ENCODE measurements around the gene ANP32A.

The ANP32A gene

DNA sequence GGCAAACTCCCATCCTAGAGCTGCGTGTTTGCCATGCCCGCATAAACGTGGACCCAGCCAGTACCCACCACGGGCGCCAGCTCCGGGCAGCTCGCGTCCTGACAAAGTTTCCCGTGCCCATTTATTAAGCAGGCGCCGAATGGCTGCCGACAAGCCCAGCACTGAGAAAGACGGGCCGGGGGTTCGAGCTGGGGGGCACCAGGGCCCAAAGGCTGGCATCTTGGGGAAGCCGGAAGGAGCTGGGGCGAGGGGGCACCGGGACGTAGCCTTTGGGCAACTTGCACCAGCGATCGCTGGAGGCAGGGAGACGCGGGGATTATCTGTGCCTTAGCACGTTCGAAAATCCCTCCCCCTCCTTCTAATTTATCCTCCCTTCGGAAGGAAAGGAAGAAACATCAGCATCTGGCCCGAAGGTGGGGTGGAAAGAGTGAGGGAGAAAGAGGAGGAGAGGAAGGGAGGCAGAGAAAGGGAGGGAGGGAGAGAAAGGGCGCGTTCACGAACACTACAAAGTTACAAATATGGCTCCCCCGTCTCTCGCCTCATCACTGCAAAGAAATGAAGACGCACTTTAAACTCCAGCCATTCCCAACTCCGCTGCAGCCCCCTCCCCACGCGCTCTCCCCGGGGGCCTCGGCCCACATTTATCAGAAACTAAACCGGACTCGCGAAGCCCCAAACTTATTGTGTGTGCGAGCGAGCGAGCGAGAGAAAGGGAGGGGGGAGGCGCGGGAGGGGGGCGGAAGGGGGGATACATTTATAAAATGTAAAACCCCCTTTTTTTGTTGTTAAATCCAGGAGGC is 1.0 kb downstream of the ANP32A start:
- DNase-seq (ENCODE audit: low read depth): peak; percentile 40

DNA sequence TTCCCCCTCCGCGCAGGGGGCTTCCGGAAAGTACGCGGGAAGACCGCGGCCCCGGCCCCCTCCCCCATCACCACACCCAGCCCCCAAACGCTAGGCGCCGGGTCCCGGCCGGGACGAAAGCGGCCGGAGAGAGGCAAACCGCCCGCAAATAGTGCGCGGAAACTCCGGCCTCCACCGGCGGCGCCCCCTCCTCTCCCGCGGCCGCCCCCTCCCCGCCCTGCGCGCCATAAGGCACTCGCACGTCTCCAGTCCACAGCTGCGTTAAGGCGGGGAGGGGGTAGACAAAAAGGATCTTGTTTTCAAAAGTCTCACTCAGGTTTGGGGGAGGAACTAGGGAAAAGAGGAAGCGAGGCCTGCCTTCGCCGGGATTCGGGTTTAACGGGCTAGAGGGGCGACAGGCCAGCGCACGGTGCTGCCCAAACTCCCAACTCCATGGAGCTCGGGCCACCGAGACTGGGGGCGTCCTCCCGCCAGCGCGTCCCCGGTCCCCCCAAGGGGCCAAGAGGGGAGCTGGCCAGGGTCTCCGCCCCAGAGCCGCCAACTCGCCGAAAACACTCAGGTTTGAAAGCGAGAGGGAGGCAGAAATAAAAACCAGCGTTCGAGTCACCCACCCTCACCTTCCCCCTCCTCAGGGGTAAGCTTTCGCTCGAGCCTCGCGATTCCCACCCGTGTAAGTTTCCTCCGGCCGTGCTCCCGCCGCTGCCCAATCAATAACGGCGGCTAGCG is 1.8 kb downstream of the ANP32A start:
- DNase-seq (ENCODE audit: low read depth): peak; percentile 40

DNA sequence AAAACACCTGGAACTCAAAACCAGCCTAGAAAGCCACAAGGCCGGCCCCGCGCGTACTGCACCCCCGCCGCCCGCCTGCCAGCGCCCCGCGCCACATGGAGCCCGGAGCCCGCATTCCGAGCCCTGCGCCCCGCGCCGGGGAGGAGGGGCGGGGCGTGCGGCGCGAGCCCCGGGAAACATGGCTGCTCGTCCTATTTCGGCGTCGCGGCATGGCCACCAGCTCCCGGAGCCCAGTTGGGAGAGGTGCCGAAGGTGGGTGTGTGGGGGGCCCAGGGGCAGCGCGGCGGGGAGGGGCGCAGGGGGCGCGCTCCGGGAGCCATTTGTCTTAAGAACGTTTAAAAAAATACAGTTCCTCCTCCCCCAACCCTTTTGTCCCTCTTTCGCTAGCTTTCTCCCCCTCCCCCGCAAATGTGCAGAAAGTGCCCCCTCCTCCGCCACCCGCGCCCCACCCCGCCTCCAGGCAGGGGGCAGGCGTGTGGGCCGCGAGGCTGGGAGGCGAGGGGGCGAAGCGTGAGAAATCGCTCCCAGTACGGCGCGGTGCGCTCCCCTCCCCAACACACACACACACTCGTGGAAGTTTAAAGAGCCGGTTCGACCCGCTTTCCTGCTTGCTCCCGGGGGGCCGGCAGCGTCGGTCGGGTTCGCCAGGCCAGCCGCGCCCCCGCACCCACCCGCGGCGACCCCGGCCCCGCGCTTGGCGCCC is 2.5 kb downstream of the ANP32A start:
- peak; percentile 70 for DNase-seq (ENCODE audit: low read depth)

DNA sequence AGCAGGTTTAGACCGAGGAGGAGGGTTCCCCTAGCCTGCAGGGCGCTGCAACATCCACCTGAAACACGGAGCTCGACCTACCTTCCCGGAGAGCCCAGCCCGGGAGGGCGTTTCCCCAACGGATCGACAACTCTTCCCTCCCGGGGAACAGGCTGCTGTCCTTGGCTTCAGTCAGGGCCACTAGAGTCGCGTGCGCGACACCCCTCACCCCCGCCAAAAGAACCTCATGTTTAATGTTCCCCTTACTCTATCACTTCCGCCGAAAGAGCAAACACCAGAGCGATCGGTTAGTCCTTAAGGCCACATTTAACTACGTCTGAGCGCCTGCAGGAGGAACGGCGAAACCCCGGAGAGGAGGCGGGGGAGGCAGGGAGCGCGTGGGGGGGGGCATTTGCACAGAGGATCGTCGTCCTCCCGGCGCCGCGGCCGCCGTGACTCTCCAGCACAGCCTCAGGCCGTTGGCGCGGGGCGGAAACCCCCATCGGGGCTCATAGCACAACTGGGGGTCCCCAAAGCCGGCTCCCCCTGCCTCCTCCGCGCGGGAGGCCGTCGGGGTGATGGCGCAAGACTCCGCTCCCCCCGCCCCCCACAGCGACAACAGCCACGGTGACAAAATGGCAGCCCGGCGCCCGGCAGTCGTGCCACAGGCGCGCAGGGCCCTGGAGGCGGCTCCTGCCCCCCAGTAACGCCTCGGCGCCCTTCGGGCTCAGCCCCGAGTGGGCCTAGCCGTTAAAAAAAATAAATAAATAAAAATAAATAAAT is 3.2 kb downstream of the ANP32A start:
- peak; percentile 66 for DNase-seq (ENCODE audit: low read depth)

DNA sequence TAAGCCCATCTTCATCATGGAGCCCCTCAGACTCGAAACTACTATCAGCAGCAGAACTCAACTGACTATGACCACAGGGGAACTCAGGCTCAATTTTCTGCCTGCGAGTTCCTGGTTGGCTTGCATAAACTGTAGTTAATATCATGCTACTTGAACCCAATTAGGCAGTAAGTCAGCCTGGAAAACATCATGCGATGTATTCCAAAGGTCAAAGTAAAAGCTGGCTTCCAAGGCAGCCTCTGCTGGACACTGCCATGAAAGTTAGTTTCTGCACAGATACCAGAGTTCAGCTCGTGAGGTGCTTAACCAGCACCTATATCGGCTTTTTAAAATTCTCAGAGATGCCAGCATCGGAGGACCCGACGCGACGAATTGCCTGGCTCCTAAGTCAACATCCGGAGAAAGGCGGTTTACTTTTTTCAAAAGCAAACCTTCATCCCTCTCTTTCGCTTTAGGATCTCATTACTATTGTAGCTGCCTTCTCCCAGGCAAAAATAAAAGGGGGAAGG is 3.8 kb downstream of the ANP32A start:
- no peak for DNase-seq (ENCODE audit: low read depth)

DNA sequence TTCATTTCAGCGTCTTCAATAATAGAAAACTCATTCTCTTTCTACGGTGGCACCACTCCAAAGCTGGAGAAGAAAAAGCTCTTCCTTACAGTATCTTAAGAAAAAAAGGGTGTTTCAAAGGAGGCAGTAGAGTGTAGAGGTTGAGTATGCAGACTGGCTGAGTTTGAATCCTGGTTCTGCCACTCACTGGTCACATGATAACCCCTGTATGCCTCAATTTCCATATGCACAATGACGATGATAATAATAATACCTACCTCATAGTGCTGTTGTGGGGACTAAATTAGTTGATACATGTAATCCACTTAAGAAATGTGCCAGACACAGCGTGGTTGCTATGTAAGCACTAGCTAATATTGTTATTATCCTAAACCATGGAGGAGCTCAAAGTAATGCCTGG is 4.5 kb downstream of the ANP32A start:
- DNase-seq (ENCODE audit: low read depth): no peak

DNA sequence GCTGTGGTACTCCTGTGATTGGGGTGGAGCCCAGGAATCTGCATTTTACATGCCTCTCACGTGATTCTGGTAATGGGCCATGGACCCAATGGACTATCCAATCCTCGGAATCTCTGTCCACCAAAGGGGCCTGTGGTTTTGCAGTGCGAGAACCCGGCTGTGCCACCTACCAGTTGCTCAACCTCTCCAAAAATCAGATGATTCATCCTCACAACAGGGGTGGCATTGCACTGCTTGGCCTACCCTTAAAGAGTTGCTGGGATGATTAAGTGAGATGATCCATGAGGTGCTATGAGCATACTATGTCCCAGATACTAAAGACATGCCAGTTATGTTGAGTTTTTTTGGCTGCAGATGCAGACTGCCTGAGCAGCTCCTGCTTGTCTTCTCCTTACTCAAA is 5.1 kb downstream of the ANP32A start:
- no peak for DNase-seq (ENCODE audit: low read depth)

DNA sequence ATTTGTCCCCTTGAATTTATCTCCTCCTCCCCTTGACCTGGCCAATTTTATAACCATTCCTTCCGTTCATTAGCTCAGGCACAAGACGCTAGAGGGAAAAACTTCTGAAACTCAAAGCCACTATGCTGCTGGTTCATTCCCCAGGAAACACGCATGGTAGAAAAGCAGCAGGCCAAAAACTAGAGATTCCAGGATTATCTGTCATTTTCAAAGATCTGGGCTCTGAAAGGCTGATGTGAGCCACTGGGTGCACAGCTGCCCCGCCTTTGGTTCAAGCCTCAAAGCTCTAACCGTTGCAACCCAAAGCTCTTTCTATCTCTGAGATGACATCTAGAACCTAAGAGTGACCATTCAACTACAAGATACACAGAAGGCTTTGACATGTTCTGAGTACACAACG is 6.1 kb downstream of the ANP32A start:
- no peak for DNase-seq (ENCODE audit: low read depth)

DNA sequence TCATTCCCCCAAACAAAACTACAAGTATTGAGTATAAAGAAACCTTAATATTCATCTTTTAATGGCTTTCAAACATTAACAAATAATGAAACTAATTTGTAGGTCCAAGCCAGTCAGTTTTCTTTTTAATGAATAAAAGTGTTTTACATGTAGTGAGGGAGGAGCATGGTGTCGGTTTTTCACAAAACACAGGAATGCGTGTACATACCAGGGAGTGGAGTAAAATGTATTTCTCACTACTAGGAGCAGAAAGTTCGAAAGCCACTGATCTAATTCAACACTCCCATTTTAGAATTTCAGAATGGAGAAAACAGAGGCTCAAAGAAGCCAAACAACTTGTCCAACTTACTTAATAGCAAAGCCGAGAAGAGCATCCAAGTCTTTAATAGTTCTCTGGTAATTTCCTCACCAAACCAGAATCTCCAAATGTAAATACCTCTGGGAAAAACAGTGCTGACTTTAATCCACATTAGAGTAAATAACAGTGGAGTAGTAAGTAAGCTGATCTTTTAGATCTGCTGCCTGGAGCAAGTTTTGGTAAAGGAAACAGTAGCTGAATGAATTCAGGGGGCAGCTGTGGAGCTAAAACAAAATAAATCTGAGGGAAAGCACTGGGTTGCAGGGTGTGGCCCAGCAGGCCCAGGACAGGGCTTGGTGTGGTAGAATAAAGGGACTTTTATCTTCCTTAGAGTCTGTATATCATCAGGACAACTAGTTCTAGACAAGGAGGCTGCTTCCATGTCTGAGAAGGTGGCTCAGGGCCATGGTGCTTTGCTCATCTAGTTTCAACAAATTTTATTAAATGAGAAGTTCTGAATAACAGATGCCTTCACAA is 7.9 kb downstream of the ANP32A start:
- no peak for DNase-seq (ENCODE audit: low read depth)

DNA sequence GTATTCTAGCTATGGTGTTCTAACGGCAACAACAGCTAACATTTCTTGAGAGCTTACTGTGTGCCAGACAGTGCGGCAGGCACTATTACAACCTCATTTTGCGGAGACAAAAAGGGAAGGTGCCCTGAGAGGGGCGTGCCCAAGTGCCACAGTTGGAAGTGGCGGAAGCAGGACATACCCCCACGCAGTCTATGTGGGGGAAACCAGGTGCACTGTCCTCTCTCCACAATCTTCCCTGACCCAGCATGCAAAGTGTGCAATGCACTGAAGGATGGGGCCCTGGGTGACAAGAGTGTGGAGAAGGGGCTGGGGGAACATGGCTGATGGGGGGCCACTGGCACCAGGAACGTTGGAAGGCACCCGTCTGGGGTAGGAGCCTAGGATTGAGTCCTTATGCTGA is 8.6 kb downstream of the ANP32A start:
- no peak for DNase-seq (ENCODE audit: low read depth)

DNA sequence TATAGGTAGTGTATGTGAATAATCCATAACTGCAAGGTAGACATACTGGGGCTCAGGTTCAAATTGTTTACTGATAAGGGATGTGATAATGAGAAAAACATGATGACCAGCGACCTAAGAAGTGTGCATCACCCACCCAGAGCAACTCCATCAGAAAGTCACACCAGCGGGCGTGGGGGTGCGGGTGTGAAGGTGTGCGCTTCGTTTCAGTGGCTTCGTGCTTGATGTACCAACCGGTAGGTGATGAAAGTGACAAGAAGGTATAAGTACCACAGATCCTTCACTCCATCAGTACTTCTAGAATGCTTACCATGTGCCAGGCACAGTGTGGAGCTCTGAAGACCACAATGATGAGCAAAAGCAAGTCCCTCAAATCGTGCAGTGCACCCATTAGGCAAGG is 11.2 kb downstream of the ANP32A start:
- DNase-seq (ENCODE audit: low read depth): no peak

DNA sequence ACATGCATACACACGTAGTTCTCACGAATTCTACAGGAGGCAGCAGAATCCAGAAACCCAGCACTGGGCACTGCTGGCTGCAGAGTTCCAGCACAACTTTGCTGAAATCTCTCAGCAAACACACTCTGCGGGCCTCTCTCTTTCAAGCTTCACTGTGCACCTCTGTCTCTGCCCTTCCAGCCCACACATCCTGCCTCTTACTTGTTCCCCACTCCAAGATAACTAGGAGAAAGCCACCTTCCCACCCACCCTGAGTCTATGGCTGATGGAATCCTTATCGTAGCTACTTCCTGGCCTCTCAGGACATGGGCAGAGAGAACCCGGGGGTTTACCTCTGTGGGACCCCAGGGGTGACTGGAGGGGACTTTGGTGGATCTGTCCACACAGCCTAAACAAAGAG is 11.9 kb downstream of the ANP32A start:
- DNase-seq (ENCODE audit: low read depth): no peak

DNA sequence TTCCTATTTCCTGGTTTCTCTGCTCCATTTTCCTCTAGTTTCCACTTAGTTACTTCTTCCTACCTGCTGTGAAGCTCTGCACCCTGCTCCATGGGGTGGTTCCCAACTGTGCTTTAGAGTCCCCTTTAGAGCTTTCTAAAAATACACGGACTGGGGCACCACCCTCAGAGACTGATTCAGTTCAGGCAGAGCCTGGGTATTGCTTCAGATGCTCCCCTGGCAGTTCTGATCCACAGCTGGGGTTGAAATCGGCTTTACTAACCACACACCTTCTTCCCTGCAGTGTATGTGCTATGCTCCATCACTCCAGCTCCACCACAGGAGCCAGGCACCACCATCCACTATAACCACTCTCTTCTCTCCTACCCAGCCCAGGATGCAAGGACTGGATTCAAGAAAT is 12.6 kb downstream of the ANP32A start:
- DNase-seq (ENCODE audit: low read depth): no peak

DNA sequence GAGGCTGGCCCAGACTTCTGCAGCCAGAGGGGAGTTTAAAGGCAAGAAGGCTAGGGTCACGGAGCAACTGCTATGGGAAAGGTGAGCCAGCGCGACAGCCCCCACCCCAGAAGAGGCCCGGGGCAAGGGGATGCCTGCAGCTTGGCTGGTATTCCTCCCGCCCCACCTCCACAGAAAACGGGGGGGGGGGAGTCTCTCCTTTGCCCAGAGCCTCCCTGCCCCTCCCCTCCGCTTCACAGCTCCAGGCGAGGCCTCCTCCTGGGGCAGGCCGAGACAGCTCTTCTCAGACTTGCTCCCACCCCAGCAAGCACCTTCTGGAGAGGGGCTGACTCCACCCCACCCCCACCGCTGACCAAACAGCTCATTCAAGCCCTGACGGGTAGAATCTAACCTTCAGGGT is 13.4 kb downstream of the ANP32A start:
- no peak for DNase-seq (ENCODE audit: low read depth)

DNA sequence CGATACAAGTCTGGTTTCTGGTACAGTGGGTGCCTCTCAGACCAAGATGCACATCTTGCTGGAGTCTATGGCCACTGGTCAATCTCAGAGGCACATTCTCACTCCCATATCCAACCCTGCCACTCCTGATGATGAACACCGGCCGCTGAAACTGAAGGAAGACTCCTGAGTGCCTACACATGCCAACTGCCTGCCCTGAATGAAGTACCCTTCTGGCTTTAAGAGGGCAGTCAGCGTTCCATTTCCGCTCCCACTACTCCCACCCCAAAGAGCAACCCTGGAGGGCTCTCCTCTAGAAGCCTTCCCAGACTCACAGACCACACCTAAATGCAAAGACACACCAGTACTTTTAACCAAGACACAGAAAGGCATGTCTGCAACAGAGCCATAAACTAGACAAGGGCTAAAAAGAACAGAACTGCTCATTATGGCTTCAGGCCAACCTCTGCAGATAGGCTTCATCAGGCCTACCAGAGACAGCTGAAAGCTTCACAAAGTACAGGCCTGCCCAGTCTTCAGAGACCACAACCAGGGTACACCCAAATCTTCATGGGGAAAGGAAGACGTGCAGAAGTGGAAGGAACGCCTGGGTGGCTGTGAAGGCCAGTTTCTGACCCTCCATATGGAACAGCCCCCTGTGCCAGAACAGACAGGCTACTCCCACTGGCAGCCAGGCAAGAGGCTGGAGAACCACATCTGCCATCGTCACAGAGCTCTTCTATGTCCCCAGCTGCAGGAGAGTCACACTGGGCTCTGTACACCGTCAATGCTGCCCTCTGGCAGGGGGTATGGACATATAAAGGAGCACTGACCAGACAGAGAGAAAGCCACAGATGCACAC is 14.3 kb downstream of the ANP32A start:
- DNase-seq (ENCODE audit: low read depth): no peak

DNA sequence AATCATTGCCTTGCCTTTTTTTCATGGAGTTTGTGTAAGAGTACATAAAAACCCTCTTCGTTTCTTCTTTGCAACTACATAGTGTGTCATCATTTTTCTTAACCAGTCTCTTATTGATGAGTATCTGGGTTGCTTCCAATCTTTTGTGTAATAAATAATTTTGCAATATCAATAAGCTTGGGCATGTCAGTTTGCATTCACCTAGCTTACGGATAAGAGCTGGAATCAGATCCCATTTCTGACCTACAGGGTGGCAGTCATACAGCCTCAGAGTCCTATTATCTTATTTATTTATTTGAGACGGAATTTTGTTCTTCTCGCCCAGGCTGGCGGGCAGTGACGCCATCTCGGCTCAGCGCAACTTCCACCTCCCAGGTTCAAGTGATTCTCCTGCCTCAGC is 18.3 kb downstream of the ANP32A start:
- no peak for DNase-seq (ENCODE audit: low read depth)

DNA sequence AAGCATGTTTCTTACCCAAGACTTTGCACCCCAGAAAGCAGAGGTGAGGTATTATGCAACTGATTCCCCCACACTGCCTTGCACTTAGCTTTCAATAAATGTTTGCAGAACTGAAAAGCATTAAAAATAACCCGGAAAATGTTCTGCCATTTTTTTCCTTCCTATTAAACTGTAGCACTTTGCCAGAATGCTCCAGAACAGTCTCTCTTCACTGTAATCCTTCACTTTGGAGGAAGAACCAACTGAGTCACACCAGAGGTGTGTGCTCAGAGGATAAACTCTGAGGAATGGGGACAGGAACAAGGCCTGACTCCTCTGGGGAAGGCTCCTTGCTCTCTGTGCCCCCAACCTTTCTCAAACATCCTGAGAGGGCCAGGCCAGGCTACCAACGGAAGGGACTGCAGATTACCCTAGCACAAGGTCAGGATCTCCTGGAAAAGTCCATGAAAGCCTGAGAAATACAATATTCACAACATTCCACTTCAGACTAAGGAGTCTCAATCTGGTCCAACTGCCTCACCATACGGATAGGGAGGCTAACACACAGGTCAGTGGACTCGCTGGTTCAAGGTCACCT is 19.0 kb downstream of the ANP32A start:
- DNase-seq (ENCODE audit: low read depth): no peak

DNA sequence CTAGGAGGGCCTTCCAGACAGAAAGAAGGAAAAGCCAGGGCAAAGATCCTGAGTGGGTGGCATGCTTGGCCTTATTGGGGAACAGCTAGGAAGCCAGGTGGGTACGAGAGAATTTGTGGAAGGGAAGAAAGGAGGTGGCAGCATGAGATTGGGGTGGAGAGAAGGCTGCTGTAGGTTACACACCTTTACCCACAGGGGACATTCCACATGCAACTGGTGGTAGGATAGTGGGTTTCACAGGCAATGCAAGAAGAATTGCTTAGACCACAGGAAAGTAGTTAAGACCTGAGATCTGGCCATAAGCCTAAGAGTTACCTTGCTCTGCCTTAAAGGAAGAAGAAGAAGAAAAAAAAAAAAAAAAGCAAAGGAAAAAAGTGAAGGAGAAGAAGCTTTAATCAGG is 19.8 kb downstream of the ANP32A start:
- no peak for DNase-seq (ENCODE audit: low read depth)

DNA sequence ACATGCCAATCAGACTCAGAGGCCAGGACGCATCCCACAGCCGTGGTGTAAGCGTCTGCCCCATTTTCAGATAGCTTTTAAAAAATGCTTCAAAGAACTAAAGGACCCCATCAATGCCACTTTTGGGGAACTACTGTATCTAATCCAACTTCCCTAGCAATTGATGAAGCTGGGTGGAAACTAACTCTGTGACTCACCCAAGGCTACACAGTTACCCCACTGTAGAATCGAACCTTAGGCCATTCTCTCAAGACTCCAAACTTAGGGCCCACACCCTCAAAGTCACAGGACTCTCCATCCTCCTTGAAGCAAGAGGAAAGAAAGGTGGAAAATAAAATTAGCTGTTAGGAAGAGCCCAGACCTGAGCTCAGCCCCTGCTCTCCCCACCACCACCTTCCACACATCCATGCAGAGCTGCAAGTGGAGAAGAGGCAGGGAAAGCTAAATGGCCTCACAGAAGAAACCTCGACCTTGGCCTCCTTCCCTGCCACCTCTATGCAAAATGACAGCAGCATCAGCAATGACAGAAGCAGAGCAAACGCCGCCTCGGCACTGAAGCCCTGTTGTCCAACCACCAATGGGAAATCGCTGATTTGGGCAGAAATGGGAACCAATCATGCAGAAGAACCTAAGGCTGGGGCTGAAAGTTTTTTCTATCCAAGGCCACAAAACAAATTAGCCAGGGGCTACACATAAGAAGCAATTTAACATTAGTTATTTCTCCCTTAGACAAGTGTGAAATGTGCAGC is 22.2 kb downstream of the ANP32A start:
- DNase-seq (ENCODE audit: low read depth): no peak

All from activated T-cell treated with anti-CD3 and anti-CD28 coated beads for 48 hours (primary cell).